Measurements from ENCODE around the gene LPCAT1.

LPCAT1 gene

GRCh38 chr5:1555011-1555807 is 31.4 kb upstream of the LPCAT1 start:
- DNase-seq (ENCODE audit: low spot score): peak; percentile 65

- DNase-seq (ENCODE audit: low spot score): peak; percentile 37
These were observed 30.7 kb upstream of the LPCAT1 start for GRCh38 chr5:1554410-1554967.

GRCh38 chr5:1553539-1554409 is 30.0 kb upstream of the LPCAT1 start:
- peak; percentile 61 for DNase-seq (ENCODE audit: low spot score)

DNA sequence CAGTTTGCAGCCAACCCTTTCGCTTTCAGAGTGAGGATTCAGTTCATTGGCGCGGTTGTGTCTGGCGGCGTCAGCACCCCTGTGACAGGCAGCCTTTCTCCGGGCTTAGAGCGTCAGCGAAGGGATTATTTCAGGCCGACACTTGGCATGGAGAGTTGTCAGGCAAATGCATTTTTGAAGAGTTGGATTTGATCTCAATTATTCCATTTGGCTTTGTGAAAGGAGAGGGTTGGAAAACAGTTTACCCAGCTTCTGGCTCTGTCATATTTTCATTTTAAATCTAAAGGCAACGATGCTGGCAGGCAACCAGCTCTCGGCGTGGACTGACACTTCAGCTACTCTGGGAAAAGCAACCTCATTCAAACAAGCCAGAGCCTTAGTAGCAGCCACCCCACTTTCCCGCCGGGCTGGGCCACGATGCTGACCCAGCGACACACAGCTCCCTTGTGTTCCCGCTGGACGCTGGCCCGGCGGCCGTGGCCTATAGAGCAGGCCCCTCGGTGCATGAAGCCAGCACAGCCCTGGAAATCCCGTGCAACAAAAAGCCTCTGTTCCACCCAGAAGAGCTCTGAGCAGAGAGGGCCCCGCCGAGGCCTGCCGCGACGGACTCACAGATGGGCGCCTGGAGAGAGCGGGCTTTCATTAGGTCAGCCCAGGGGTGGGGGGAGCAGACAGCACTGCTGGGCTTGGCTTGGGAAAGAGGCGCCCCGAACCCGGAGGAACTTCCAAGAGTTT is 28.9 kb upstream of the LPCAT1 start:
- peak; percentile 79 for DNase-seq (ENCODE audit: low spot score)

DNA sequence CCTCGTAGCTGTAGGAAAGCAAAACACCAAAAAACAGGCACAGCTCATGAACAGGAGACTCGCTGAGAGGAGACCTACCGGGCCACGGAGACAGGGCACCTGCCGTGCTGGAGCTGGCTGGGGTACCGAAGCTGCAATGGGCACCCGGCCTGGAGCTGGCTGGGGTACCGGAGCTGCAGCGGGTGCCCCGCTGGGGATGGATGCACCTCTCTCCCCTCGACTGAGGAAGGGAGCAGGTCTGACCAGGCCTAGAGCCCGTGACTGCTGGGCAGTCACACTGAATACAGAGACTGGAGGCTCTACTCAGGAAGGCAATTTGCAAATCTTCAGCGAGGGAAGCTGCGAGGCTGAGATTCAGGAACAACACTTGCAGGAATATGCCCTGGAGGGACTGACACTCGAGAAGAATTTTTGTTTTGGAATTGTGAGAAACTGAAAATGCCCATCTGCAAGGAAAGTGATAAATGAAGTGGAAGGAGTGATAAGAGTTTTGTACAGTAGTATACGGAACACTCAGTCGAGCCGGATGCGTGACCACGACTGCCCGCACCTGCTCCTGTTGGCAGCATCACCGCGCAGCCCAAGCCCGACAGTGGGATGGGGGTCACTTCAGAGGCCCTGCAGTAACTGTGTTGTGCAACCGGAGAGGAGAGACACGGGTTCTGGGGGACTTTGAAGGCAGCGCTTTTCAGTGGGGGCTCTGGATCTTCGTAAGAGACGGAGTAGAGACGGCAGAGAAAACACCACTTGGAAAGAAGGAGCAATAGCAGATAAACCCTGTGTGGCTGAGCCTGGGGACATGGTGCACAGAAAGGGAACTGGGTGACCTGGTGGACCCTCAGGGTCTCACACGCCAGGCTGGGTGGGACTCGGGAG is 27.9 kb upstream of the LPCAT1 start:
- DNase-seq (ENCODE audit: low spot score): no peak

GRCh38 chr5:1550287-1551076 is 26.7 kb upstream of the LPCAT1 start:
- DNase-seq (ENCODE audit: low spot score): no peak

DNA sequence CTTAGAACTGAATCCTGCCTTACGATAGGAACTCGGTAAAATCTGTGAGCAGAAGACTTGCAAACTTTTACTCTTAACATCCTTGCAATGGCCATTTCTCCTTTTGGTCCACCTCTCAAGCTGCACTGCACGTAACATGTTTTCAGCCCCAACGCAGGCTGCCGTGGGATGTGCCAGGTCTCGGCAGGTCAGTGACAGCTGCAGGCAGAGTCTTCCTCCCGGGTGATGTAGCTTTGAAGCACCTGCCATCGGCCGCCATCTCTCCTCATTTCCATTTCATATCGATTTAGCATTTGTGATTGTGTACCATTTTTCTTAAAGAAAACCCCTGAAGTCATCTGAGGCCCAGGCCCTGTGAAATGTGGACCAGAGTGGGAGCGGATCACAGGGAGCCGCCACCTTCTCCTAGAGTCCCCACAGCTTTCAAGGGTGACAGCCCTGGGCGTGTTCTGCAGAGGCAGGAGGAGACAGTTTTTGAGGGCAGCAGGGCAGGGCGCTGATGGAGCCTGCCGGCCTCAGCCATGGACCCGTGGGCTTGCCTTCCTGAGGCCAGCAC is 25.8 kb upstream of the LPCAT1 start:
- DNase-seq (ENCODE audit: low spot score): peak; percentile 55

GRCh38 chr5:1548702-1549474 is 25.1 kb upstream of the LPCAT1 start:
- peak; percentile 45 for DNase-seq (ENCODE audit: low spot score)

GRCh38 chr5:1547655-1548054 is 23.9 kb upstream of the LPCAT1 start:
- DNase-seq (ENCODE audit: low spot score): no peak

DNA sequence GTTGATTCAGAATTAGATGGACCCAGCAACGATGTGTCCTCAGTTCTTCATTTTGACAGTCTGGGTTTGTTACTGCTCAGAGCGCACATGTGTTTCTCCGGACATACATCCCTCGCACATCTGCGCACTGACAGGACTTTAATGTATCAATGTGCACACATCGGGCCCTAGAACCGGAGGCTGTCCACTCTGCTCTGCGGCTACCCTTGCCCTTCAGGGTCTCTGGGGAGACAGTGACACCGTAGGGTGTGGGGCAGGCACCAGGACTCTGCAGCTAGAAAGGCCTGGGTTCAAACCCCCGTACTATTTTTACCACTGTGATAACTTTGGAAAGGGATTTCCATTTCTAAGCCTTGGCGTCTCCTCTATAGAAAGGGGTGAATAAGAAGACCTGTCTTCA is 23.5 kb upstream of the LPCAT1 start:
- DNase-seq (ENCODE audit: low spot score): peak; percentile 42

DNA sequence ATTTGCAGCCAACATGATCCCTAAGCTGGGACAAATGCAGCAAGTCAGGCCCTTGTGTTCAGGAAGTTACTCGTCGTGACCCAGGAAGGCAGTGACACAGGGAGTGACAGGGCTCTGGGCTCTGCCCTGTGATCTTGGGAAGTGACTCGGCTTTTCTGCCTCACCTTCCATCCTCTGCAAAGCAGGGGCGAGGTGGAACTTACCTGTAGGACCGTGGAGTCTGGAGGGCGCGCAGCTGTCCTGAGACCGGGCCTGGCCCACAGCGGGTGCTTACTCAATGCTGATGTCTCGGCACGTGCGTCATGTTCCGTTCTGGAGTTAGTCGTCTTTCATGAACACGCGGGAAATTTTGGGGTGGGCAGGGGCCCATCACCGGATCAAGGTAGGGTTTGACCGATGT is 22.8 kb upstream of the LPCAT1 start:
- peak; percentile 63 for DNase-seq (ENCODE audit: low spot score)

GRCh38 chr5:1545805-1546355 is 22.1 kb upstream of the LPCAT1 start:
- no peak for DNase-seq (ENCODE audit: low spot score)

DNA sequence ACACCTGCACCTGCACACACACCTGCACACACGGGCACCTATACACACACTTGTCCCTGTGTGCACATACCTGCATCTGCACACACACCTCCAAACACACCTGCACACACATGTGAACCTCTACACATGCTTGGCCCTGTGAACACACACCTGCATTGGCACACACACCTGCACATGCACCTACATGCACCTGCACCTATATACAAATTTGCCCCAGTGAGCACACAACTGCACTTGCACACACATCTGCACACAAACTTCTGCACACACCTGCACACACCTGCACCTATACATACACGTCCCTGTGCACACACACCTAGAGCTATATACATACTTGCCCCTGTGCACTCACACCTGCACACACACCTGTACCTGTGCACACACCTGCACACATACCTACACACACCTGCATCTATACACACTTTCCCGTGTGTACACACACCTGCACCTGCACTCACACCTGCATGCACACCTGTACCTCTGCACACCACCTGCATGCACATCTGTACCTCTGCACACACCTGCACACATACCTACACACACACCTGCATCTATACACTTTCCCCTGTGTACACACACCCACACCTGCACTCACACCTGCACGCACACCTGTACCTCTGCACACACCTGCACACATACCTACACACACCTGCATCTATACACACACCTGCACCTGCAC is 21.5 kb upstream of the LPCAT1 start:
- DNase-seq (ENCODE audit: low spot score): peak; percentile 61

GRCh38 chr5:1544294-1544961 is 20.7 kb upstream of the LPCAT1 start:
- peak; percentile 63 for DNase-seq (ENCODE audit: low spot score)

GRCh38 chr5:1543398-1544293 is 19.9 kb upstream of the LPCAT1 start:
- no peak for DNase-seq (ENCODE audit: low spot score)

DNA sequence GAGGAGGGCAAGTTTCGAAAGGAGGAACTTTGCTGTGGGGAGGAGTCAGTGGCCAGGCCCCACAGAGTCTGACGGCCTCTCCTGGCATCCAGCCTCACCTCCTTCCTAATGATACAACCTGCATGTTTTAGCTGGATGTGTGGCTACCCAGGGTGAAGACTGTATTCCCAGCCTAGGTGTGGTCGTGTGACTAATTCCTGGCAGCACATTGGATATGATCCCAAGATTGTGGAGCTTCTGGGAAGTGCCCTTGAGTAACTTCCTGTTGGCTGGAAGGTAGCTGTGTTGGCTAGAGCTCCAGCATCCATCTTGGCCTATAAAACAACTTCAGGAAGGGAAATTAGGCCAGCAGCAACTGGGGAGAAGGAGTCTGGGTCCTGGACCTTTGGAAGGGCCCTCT is 19.0 kb upstream of the LPCAT1 start:
- DNase-seq (ENCODE audit: low spot score): peak; percentile 55

All from left forelimb (tissue), 1 donor.